ENCODE measurements around the gene ABLIM3. TPM values are rescaled to one million over a fixed set of nuclear protein-coding genes. Genes with fewer than 3 reads are reported as not detected.
"Not testable (repeated sequence)": the region's sequence is repeated elsewhere in the genome, so short reads cannot be mapped to it uniquely, and the experiment has no call there.

ABLIM3 gene
- polyA plus RNA-seq, 3 donors from 2014 or later = 0.21 to 0.30 TPM; not detected in 1

DNA sequence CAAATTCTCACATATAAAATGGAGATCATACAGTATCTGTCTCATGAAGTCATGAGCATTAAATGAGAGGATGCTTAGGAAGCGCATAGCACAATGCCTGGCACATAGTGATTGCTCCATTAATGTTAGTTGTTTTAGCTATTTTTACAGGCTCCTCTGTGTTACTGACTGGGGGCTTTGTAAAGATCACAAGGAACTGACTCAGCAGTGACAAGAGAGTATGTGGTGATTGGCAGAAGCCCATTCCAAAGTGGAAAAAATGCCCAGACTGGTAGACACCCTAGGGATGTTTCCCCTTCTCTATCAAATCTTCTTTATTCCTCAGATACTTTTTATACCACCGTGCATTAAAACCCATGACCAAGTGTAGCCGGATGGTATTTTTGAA is 33.5 kb downstream of the ABLIM3 start:
- H3K27me3 Mint-ChIP-seq (ENCODE audit: low read depth in 3 of 3) = peaks cover 0 to 5% (median 3%) of the 10 kb centered on the region in 3 donors
- H3K9me3 Mint-ChIP-seq = no peaks in the 10 kb centered on the region
- H3K36me3 Mint-ChIP-seq = no peaks in the 10 kb centered on the region
- H3K4me3 Mint-ChIP-seq = no peak overlapping the region
- H3K4me1 Mint-ChIP-seq = no peaks in the 10 kb centered on the region
- H3K27ac Mint-ChIP-seq = no peak overlapping the region
- DNase-seq = no peak

DNA sequence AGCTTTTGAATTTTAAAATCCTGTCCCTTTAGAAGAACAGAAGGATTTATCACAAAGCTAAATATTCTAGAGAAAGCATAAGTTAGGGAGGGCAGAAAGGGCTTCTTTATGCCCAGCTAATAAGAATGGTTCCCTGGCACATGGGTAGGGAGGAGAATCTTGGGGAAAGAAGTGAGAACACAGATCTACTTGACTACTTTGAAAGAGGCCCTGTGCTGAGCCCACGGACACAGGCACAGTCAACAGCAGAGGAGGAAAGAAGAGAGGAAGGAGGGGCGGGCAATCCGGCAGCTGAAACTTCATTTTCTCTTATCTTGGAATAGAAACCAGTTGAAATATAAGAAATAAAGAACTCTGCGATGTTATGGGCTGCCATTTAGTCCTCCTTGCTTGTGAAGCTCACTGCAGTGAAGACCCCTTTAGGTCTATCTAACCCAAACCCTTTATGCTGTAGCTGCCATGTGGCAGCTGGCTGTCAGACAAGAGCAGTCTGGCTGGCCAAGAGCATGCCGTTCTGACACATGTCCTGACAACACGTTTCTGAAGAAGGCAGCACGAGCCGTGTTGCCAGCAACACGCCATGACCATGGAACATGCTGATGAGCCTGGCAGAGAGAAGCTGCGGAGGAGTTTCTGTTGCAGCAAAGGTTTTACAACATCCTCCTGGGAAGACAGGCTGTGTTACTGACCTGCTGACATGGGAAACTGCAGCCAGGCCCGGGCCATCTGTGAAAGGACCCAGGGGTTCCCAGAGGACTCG is 34.2 kb downstream of the ABLIM3 start:
- Mint-ChIP-seq H3K27ac (no peak overlapping the region), H3K4me1 (no peaks in the 10 kb centered on the region), H3K27me3 (ENCODE audit: low read depth in 3 of 3) (peaks cover 0 to 9% (median 5%) of the 10 kb centered on the region in 3 donors), H3K36me3 (no peaks in the 10 kb centered on the region), H3K9me3 (no peaks in the 10 kb centered on the region), H3K4me3 (no peak overlapping the region)
- no peak for DNase-seq

DNA sequence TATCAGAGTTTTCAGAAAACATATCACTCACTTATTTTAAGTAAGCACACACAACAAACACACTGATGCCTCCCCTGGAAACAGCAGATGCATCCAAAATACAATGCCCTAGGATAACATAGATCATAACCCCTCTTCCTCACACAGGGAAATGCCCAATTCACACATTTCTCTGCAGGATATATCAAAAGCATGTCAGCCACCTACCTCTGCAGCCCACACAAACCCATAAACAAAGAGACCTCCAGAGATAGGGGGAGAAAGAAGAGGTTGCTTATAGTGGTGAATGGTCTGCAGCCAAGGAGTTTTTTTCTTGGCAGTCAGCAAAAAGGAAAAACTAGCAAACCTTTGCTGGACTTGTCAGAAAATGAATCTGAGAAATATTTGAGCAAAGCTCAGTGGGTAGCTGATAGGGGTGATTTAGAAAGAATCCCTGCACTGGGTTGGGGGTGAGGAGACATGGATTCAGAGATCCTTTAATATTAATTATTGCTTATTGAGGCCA is 36.1 kb downstream of the ABLIM3 start:
- Mint-ChIP-seq H3K36me3 (no peaks in the 10 kb centered on the region), H3K4me1 (no peaks in the 10 kb centered on the region), H3K9me3 (peaks cover 0 to 2% (median 0%) of the 10 kb centered on the region in 6 donors), H3K4me3 (no peak overlapping the region), H3K27me3 (ENCODE audit: low read depth in 3 of 3) (peaks cover 0 to 12% (median 7%) of the 10 kb centered on the region in 3 donors), H3K27ac (no peak overlapping the region)
- DNase-seq = no peak

DNA sequence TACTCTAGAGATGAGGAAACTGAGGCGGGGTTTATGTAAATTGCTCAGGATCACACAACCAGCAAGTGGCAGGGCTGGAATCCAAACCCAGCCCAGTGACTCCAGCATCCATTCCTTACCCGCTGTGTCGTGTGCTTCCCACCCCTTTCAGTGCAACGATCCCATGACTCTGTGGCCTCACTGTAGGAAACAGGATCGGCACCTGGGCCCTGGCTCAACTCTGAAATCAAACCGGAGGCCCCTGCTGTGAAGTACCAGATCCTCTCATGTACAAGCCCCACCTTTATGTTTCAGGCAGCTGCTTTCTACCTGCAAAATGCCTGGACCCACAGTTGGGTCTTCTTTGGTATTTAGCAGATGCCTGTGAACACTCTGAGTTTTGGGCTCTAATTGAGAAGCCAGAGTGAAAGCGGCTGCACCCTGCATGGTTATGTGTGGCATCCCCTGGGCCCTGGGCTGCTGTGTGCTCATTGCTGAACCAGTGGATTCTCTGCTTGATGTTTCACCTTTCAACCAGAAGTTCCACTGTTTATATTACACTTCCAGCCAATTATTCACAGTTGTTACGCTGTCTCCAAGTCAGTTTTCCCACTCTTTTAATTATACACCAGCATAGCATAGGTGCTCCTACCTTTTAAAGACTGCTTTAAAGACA is 36.7 kb downstream of the ABLIM3 start:
- Mint-ChIP-seq H3K9me3 (peaks cover 0 to 2% (median 0%) of the 10 kb centered on the region in 6 donors), H3K4me1 (no peaks in the 10 kb centered on the region), H3K4me3 (no peak overlapping the region), H3K27ac (no peak overlapping the region), H3K27me3 (ENCODE audit: low read depth in 3 of 3) (peaks cover 0 to 12% (median 7%) of the 10 kb centered on the region in 3 donors), H3K36me3 (no peaks in the 10 kb centered on the region)
- no peak for DNase-seq

DNA sequence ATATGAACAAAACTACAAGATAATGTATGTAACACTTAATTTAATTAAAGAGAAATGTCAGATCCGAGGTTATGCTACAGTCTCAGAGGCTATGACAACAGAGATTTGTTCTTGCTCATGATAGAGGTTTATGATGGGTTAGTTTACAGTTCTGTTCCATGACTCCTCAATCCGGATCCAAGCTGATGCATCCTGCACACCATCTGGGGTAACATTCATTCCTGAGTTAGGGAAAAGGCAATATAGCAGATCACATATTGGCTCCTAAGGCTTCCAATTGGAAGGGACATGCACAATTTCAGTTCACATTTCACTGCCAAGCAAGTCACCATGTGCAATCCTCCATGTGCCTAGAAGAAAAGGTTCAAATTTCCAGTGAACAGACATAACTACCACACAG is 40.4 kb downstream of the ABLIM3 start:
- Mint-ChIP-seq H3K4me3 (no peak overlapping the region), H3K27me3 (ENCODE audit: low read depth in 3 of 3) (peaks cover 7 to 15% (median 11%) of the 10 kb centered on the region in 3 donors), H3K27ac (no peak overlapping the region), H3K36me3 (no peaks in the 10 kb centered on the region), H3K4me1 (no peaks in the 10 kb centered on the region), H3K9me3 (peaks cover 0 to 2% (median 0%) of the 10 kb centered on the region in 6 donors)
- DNase-seq = no peak

DNA sequence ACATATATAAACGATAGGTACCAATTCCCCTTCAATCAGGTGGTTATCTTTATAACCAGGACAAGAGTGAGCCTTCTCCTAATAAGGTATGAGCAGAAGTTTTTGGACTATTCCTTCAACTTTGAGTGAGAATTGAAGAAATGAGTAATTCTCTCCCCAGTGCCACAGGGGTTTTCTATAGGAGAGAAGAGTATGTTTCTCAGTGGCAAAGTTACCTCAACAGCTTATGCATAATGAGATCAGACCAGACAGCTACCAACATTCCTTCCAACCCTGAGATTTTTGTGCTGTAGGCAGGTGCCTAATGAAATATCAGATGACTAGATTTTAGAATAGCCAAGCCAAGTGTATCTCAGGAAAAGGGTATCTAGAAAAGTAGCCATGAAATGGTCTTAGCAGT is 40.9 kb downstream of the ABLIM3 start:
- peaks cover 9 to 17% (median 11%) of the 10 kb centered on the region in 3 donors for H3K27me3 Mint-ChIP-seq (ENCODE audit: low read depth in 3 of 3)
- H3K4me1 Mint-ChIP-seq = no peaks in the 10 kb centered on the region
- H3K4me3 Mint-ChIP-seq = no peak overlapping the region
- no peaks in the 10 kb centered on the region for H3K36me3 Mint-ChIP-seq
- H3K9me3 Mint-ChIP-seq = peaks cover 0 to 2% (median 0%) of the 10 kb centered on the region in 6 donors
- no peak for DNase-seq
- no peak overlapping the region for H3K27ac Mint-ChIP-seq

DNA sequence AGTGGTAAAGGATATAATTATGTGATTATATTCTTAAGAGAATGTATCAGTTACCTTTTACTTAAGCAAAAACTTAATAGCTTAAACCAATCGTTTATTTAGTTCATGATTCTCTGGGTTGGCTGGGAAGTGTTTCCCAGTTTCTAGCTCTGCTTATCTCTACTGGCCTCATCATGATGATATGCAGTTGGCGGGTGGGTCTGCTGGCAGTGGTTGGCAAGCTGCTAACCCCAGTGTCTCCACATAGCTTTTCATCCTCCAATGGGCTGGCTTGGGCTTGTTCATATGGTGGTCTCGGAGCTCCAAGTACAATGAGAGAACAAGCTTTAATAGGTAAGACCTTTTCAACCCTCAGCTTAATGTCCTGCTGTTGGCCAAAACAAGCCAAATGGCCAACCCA is 43.8 kb downstream of the ABLIM3 start:
- DNase-seq = no peak
- no peak overlapping the region for H3K27ac Mint-ChIP-seq
- H3K4me3 Mint-ChIP-seq = no peak overlapping the region
- peaks cover 8 to 15% (median 9%) of the 10 kb centered on the region in 3 donors for H3K27me3 Mint-ChIP-seq (ENCODE audit: low read depth in 3 of 3)
- H3K4me1 Mint-ChIP-seq = no peaks in the 10 kb centered on the region
- H3K9me3 Mint-ChIP-seq = peaks cover 0 to 2% (median 0%) of the 10 kb centered on the region in 6 donors
- H3K36me3 Mint-ChIP-seq = no peaks in the 10 kb centered on the region

DNA sequence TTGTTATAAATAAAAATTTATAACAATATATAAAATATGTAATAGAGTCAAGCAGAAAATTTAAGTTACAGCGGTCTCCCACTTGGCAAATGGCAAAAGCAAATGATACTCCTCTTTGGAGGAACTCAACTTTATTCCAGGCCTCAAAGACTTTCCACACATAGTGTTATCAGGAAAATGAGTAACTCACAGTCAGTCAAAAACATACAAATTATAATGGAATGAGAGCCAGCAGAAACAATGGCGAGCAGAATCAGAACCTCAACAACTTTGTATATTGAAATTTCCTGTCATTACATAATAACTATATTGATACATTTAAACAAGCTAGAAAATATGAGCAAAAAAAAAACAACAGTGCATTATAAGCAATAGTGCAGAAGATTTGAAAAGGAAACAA is 45.2 kb downstream of the ABLIM3 start:
- no peak overlapping the region for H3K4me3 Mint-ChIP-seq
- H3K27me3 Mint-ChIP-seq (ENCODE audit: low read depth in 3 of 3) = peaks cover 9 to 11% (median 9%) of the 10 kb centered on the region in 3 donors
- H3K36me3 Mint-ChIP-seq = no peaks in the 10 kb centered on the region
- H3K9me3 Mint-ChIP-seq = no peaks in the 10 kb centered on the region
- no peak for DNase-seq
- no peaks in the 10 kb centered on the region for H3K4me1 Mint-ChIP-seq
- H3K27ac Mint-ChIP-seq = no peak overlapping the region

DNA sequence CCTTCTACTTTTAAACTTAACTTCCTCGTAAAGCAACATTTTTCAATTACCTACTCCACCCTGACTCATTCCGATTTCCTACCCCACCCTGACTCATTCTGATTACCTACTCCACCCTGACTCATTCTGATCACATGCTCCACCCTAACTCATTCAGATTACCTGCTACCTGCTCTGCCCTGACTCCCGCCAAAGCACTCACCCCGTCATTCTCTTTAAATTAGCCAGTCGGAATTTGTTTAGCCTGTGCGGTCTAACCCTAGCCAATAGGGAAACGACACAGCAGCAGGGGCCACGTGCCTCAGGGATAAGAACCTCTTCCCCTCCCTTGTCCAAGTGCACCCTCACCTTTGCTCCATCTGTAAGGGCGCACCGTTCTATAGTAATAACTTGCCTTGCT is 46.3 kb downstream of the ABLIM3 start:
- not testable (repeated sequence) for H3K36me3 Mint-ChIP-seq; H3K27me3 Mint-ChIP-seq (ENCODE audit: low read depth in 3 of 3); H3K4me3 Mint-ChIP-seq; H3K4me1 Mint-ChIP-seq; H3K9me3 Mint-ChIP-seq; DNase-seq; H3K27ac Mint-ChIP-seq

DNA sequence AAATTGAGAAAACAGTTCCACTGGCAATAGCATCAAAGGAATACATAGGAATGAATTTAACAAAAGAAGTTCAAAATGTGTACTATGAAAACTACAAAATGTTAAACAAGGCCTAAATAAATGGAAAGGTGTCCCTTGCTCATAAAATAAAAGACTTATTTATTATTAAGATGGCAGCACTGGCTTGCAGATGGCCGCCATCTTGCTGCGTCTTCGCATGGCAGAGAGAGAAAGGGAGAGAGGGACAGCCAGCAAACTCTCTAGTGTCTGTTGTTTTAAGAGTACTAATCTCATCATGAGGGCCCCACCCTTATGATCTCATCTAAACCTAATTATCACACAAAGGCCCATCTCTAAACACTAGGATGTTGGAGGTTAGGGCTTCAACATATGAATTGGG is 47.1 kb downstream of the ABLIM3 start:
- H3K36me3 Mint-ChIP-seq = no peaks in the 10 kb centered on the region
- H3K4me1 Mint-ChIP-seq = no peaks in the 10 kb centered on the region
- no peaks in the 10 kb centered on the region for H3K9me3 Mint-ChIP-seq
- H3K27ac Mint-ChIP-seq = no peak overlapping the region
- no peak overlapping the region for H3K4me3 Mint-ChIP-seq
- no peak for DNase-seq
- peaks cover 6 to 8% (median 8%) of the 10 kb centered on the region in 3 donors for H3K27me3 Mint-ChIP-seq (ENCODE audit: low read depth in 3 of 3)

DNA sequence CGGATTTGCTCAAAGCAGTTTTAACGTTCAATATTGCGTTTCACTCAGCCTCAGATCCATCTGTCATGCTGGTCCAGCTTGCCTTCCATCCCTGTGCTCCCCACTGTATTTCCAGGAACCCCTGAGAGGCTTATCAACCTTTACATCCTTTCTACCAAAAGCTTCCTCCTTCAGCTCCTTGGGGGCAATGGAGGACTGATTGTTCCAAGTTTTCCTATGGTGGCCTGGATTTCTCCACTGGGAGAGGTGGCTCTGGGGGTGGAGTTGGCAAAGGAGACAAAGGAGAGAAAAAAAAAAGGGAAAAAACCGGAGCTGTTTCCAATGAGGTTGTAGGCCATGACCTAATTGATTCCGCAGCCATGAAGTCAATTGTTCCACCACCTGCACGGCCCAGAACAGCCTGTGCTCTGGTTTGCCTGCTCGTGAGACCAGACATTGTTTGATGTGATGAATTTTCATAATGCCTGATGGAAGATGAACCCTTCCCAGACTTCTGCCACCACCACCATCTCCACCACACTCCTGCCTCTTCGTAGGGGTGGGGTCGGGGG is 54.1 kb downstream of the ABLIM3 start:
- DNase-seq = no peak
- Mint-ChIP-seq H3K27ac (no peak overlapping the region), H3K4me3 (no peak overlapping the region), H3K9me3 (no peaks in the 10 kb centered on the region), H3K36me3 (no peaks in the 10 kb centered on the region), H3K4me1 (no peaks in the 10 kb centered on the region), H3K27me3 (ENCODE audit: low read depth in 3 of 3) (peaks cover 0 to 2% (median 1%) of the 10 kb centered on the region in 3 donors)

DNA sequence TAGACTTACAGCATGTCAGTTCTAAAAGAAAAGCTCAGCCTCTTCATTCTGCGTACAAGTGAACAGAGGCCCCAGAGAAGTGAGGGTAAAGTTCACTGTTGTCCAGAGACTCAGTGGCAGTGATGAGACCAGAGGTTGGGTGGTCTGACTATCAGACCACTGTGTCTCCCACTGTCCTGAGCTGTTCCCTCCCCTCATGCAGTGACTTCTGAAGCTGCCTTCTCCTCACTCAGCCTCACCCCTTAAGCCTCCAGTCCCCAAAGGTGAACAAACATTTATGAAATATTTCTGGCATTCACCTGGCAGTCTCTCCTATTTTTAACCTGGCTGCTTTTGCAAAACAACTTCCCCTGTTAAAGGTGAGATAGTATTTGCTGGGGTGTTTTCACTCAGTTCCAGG is 54.7 kb downstream of the ABLIM3 start:
- no peak for DNase-seq
- no peaks in the 10 kb centered on the region for H3K36me3 Mint-ChIP-seq
- H3K4me3 Mint-ChIP-seq = no peak overlapping the region
- H3K27me3 Mint-ChIP-seq (ENCODE audit: low read depth in 3 of 3) = peaks cover 0 to 2% (median 1%) of the 10 kb centered on the region in 3 donors
- no peaks in the 10 kb centered on the region for H3K4me1 Mint-ChIP-seq
- no peak overlapping the region for H3K27ac Mint-ChIP-seq
- H3K9me3 Mint-ChIP-seq = no peaks in the 10 kb centered on the region

DNA sequence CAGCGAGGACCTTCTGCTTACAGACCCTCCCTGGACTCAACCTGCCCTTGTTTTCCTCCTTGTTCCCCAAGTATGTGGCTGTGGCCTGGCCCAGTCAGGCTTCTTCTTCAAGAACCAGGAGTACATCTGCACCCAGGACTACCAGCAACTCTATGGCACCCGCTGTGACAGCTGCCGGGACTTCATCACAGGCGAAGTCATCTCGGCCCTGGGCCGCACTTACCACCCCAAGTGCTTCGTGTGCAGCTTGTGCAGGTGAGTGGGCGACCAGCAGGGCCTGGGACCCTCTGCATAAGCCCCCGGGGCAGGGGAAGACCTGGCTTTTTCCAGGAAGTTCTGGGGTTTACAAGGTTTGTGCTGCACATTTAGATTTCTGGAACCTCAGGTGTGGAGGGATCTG is 56.9 kb downstream of the ABLIM3 start:
- Mint-ChIP-seq H3K9me3 (no peaks in the 10 kb centered on the region), H3K4me1 (no peaks in the 10 kb centered on the region), H3K27me3 (ENCODE audit: low read depth in 3 of 3) (peaks cover 0 to 2% (median 1%) of the 10 kb centered on the region in 3 donors), H3K27ac (no peak overlapping the region), H3K36me3 (no peaks in the 10 kb centered on the region), H3K4me3 (no peak overlapping the region)
- no peak for DNase-seq

DNA sequence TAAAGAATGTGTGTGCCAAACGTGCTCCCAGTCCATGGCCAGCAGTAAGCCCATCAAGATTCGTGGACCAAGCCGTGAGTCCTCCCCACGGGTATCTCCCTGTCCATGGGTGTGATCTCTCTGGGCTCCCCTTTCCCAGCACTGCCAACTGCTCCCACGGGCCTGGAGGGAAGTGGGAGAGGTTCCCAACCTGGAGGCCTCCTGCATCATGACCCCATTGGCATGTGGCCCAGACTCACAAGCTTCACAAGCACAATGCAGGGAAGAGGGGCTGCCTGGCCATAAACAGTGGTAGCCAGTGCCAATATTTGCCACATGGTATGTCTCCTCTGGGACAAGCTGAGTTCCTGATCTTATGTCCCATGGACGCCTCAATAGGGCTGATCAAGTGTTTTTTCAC is 59.1 kb downstream of the ABLIM3 start:
- Mint-ChIP-seq H3K4me1 (no peaks in the 10 kb centered on the region), H3K27ac (no peak overlapping the region), H3K36me3 (no peaks in the 10 kb centered on the region), H3K9me3 (no peaks in the 10 kb centered on the region), H3K4me3 (no peak overlapping the region), H3K27me3 (ENCODE audit: low read depth in 3 of 3) (peaks cover 0 to 1% (median 0%) of the 10 kb centered on the region in 3 donors)
- no peak for DNase-seq

All from immature natural killer cell (primary cell).